Measurements from ENCODE around the gene PRPF19. TPM values are rescaled to one million over a fixed set of nuclear protein-coding genes. Genes with fewer than 3 reads are reported as not detected.

Gene PRPF19
- total and polyA plus RNA-seq, 2 of the 13 experiments (the other 11 are each of a cell fraction or from before 2014, with no cell fraction given) = 27.4 to 91.1 TPM

DNA sequence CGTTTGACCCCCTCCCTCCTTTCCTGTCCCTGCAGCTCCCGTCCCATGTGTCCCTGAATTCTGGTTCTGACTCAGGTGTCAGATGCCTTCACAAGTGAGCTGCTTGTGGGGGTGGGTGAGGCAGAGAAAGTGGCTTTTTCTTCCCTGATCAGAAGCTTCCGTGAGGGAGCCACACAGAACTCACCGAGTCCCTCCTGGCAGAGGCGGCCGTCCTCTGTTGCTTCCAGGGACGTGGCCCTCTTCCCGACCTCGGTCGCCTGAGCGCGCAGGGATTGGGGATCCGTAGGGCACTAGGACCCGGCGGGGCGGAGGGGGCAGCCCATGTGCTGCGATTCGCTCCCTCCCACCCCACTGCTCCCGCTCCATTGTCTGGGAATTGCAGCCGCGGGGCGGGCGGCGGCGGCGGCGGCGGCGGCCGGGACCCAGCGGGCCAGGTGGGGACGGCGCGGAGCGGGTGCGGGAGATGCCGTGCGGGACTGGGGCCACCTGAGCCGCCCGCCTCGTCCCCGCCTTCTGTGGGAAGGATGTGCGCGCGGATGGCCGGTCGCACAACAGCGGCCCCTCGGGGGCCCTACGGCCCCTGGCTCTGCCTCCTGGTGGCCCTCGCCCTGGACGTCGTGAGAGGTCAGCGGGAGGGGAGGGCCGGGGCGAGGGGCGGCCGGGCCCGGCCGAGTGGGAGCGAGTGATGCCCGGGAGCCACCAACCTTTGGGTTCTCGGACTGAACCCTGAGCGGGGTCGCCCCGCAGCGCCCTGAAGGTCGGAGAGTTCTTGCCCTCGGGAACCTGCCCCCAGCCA is 17.9 kb upstream of the PRPF19 start, which contains the start of gene TMEM132A (continued):
- TF ChIP-seq, protein P1, sequence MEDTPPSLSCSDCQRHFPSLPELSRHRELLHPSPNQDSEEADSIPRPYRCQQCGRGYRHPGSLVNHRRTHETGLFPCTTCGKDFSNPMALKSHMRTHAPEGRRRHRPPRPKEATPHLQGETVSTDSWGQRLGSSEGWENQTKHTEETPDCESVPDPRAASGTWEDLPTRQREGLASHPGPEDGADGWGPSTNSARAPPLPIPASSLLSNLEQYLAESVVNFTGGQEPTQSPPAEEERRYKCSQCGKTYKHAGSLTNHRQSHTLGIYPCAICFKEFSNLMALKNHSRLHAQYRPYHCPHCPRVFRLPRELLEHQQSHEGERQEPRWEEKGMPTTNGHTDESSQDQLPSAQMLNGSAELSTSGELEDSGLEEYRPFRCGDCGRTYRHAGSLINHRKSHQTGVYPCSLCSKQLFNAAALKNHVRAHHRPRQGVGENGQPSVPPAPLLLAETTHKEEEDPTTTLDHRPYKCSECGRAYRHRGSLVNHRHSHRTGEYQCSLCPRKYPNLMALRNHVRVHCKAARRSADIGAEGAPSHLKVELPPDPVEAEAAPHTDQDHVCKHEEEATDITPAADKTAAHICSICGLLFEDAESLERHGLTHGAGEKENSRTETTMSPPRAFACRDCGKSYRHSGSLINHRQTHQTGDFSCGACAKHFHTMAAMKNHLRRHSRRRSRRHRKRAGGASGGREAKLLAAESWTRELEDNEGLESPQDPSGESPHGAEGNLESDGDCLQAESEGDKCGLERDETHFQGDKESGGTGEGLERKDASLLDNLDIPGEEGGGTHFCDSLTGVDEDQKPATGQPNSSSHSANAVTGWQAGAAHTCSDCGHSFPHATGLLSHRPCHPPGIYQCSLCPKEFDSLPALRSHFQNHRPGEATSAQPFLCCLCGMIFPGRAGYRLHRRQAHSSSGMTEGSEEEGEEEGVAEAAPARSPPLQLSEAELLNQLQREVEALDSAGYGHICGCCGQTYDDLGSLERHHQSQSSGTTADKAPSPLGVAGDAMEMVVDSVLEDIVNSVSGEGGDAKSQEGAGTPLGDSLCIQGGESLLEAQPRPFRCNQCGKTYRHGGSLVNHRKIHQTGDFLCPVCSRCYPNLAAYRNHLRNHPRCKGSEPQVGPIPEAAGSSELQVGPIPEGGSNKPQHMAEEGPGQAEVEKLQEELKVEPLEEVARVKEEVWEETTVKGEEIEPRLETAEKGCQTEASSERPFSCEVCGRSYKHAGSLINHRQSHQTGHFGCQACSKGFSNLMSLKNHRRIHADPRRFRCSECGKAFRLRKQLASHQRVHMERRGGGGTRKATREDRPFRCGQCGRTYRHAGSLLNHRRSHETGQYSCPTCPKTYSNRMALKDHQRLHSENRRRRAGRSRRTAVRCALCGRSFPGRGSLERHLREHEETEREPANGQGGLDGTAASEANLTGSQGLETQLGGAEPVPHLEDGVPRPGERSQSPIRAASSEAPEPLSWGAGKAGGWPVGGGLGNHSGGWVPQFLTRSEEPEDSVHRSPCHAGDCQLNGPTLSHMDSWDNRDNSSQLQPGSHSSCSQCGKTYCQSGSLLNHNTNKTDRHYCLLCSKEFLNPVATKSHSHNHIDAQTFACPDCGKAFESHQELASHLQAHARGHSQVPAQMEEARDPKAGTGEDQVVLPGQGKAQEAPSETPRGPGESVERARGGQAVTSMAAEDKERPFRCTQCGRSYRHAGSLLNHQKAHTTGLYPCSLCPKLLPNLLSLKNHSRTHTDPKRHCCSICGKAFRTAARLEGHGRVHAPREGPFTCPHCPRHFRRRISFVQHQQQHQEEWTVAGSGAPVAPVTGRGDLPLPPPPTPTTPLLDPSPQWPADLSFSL (CRISPR knock-in tag; IDR thresholded peaks at IDR 0.05) = no peak
- TF ChIP-seq, protein P2, sequence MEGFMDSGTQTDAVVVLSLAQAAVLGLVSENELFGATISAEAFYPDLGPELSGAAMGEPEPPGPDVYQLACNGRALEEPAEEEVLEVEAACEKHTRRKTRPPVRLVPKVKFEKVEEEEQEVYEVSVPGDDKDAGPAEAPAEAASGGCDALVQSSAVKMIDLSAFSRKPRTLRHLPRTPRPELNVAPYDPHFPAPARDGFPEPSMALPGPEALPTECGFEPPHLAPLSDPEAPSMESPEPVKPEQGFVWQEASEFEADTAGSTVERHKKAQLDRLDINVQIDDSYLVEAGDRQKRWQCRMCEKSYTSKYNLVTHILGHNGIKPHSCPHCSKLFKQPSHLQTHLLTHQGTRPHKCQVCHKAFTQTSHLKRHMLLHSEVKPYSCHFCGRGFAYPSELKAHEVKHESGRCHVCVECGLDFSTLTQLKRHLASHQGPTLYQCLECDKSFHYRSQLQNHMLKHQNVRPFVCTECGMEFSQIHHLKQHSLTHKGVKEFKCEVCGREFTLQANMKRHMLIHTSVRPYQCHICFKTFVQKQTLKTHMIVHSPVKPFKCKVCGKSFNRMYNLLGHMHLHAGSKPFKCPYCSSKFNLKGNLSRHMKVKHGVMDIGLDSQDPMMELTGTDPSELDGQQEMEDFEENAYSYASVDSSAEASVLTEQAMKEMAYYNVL (CRISPR knock-in tag; IDR thresholded peaks at IDR 0.05; ENCODE audit: borderline replicate concordance) = no peak
- no peak for TF ChIP-seq GATA4 (IDR thresholded peaks at IDR 0.05; ENCODE audit: borderline replicate concordance, low read depth)
- TF ChIP-seq RARG (CRISPR knock-in tag; IDR thresholded peaks at IDR 0.05; ENCODE audit: low read depth) = no peak
- TF ChIP-seq NR2F1 (CRISPR knock-in tag; IDR thresholded peaks at IDR 0.05) = no peak
- no peak for TF ChIP-seq ZNF510 (CRISPR knock-in tag; IDR thresholded peaks at IDR 0.05; ENCODE audit: low read depth)
- TF ChIP-seq SMARCE1 (IDR thresholded peaks at IDR 0.05; ENCODE audit: borderline replicate concordance) = no peak
- 0 out of 2 replicates have a peak, but pooled peaks have one; percentile 33 for TF ChIP-seq RCOR2 (CRISPR knock-in tag; IDR thresholded peaks at IDR 0.05)
- no peak for TF ChIP-seq SMYD3 (CRISPR knock-in tag; IDR thresholded peaks at IDR 0.05)
- TF ChIP-seq ZNF660 (CRISPR knock-in tag; IDR thresholded peaks at IDR 0.05; ENCODE audit: borderline replicate concordance, low read depth) = no peak
- 0 out of 2 replicates have a peak, but pooled peaks have one; percentile 62 for TF ChIP-seq TOPORS (CRISPR knock-in tag; IDR thresholded peaks at IDR 0.05)
- no peak for TF ChIP-seq MYNN (CRISPR knock-in tag; IDR thresholded peaks at IDR 0.05; ENCODE audit: low read depth)
- TF ChIP-seq MEF2D (CRISPR knock-in tag; IDR thresholded peaks at IDR 0.05) = no peak
- no peak for TF ChIP-seq ZNF101 (CRISPR knock-in tag; IDR thresholded peaks at IDR 0.05; ENCODE audit: borderline replicate concordance, low read depth)
- TF ChIP-seq PCBP1 (IDR thresholded peaks at IDR 0.05; ENCODE audit: borderline replicate concordance, low read depth, low read length) = 0 out of 2 replicates have a peak, but pooled peaks have one; percentile 79
- TF ChIP-seq ERF (CRISPR knock-in tag; IDR thresholded peaks at IDR 0.05) = peak; percentile 42; the same call in 1 of the 2 replicates
- TF ChIP-seq, protein P3, sequence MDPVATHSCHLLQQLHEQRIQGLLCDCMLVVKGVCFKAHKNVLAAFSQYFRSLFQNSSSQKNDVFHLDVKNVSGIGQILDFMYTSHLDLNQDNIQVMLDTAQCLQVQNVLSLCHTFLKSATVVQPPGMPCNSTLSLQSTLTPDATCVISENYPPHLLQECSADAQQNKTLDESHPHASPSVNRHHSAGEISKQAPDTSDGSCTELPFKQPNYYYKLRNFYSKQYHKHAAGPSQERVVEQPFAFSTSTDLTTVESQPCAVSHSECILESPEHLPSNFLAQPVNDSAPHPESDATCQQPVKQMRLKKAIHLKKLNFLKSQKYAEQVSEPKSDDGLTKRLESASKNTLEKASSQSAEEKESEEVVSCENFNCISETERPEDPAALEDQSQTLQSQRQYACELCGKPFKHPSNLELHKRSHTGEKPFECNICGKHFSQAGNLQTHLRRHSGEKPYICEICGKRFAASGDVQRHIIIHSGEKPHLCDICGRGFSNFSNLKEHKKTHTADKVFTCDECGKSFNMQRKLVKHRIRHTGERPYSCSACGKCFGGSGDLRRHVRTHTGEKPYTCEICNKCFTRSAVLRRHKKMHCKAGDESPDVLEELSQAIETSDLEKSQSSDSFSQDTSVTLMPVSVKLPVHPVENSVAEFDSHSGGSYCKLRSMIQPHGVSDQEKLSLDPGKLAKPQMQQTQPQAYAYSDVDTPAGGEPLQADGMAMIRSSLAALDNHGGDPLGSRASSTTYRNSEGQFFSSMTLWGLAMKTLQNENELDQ (CRISPR knock-in tag; IDR thresholded peaks at IDR 0.05; ENCODE audit: borderline replicate concordance) = no peak

Measured in HepG2 (cell line).